HFF-Myc (cell line): ENCODE data around the gene SLC26A1.

Experiments
- DNase-seq: peaks from one replicate; pipeline ENCODE4 v3.0.0-alpha.2; 2011; ENCODE audit warnings: low read depth; ENCODE audit errors: extremely low read depth
- H3K4me3 ChIP-seq: replicated peaks from 2 replicates; pipeline ENCODE4 v1.5.1; 2011; ENCODE audit warnings: low read depth, mild to moderate bottlenecking, control low read depth, low read length
- TF ChIP-seq, protein P1 (sequence below): IDR thresholded peaks from 2 replicates; pipeline ENCODE4 v1.5.1; 2012; ENCODE audit warnings: mild to moderate bottlenecking, low read depth, low read length, control low read depth; ENCODE audit errors: missing control alignments

The SLC26A1 gene

DNA sequence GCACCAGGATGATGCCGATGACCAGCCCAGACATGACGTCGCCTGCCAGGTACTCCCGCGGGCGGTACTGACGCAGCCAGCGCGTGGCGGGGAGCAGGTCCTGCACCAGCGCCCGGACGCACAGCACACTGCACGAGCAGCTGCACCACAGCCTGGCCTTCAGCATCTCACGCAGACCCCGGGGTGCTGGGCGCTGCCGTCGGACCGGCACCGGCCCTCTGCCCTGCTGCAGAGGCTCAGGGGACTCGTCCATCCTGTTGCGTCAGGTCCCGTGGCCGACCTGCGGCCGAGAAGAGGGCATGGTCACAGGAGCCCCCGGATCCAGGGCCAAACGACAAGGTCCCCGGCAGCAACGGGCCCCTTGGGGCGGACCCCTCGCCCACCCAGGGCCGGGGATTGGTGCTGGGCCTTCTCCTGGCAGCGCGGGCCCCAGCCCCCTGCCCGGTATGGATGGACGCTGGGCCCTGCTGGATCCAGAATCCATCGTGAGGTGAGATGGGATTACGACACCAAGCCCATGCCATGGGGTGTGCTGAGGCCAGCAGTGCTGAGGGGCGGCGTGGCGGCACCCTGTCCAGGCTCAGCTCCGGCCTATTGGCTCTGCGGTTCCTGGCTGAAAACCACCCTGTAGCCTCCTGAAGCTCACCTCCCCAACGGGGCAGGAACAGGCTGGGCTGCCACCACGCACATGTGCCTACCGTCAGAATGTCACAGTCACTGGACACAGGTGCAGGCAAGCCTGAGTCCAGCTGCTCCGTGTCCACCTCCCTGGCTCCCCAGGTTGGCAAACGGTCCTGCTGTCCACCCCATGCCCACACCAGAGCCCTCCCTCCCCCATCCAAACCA is 1.5 kb downstream of the SLC26A1 start:
- TF ChIP-seq, protein P1, sequence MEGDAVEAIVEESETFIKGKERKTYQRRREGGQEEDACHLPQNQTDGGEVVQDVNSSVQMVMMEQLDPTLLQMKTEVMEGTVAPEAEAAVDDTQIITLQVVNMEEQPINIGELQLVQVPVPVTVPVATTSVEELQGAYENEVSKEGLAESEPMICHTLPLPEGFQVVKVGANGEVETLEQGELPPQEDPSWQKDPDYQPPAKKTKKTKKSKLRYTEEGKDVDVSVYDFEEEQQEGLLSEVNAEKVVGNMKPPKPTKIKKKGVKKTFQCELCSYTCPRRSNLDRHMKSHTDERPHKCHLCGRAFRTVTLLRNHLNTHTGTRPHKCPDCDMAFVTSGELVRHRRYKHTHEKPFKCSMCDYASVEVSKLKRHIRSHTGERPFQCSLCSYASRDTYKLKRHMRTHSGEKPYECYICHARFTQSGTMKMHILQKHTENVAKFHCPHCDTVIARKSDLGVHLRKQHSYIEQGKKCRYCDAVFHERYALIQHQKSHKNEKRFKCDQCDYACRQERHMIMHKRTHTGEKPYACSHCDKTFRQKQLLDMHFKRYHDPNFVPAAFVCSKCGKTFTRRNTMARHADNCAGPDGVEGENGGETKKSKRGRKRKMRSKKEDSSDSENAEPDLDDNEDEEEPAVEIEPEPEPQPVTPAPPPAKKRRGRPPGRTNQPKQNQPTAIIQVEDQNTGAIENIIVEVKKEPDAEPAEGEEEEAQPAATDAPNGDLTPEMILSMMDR: no peak
- H3K4me3 ChIP-seq: no peak overlapping the region
- no peak for DNase-seq

DNA sequence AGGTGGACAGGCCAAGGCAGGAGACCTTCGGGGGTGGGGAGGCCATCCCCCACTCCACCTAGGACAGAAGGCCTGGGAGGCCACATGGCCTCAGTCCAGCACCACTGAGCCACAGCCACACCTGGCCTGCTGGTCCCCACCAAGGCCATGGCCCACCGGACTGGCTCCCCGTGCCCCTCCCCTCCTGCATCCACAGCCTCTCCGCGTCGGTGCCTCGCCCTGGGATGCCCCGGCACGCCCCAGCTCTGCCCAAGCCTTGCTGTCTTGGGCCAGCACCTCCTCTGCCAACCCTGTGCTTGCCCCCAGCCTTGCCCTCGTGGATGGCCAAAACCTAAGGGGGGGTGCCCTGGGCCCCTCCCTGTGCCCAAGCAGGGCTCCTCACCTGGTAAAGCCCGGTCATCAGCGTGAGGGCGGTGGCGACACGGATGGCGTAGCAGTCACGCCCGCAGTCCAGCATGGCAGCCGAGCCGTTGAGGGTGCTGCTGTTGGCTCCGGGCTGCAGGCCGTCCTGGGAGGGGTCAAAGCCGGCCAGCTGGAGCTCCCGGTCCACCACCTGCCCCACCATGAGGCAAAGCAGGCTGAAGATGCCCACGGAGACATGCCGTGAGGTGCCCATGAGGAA is 2.3 kb downstream of the SLC26A1 start:
- TF ChIP-seq, protein P1: no peak
- no peak overlapping the region for H3K4me3 ChIP-seq
- no peak for DNase-seq

DNA sequence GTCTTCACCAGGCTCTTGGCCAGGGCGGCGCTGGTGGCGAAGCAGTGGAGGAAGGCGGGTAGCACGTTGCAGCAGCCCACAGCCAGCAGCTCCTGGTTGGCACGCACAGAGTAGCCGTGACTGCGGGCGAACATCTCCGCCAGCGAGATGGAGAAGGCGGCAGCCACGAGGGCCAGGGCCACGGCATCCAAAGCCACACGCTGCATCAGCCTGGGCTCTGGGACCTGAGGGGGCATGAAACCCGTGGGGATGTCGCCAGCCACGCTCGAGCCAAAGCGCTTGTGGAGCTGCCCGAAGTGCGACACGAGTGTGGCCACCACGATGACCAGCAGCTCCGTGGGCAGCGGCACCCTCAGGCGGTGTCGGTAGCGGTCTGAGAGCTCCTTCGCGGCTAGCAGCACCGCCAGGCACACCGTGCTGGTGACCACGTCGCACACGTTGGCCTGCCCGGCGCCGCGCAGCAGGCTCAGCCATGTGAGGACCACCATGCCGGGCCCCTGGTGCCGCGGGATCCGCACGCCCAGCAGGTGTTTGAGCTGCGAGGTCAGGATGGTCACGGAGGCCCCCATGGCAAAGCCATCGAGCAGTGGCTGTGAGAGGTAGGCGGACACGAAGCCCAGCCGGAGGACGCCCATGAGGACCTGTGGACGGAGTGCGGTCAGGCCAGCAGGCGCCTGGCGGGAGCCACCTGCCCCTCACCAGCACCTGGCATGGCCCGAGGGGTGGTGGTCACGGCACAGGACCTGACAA is 3.3 kb downstream of the SLC26A1 start:
- no peak overlapping the region for H3K4me3 ChIP-seq
- TF ChIP-seq, protein P1: no peak
- DNase-seq: no peak

DNA sequence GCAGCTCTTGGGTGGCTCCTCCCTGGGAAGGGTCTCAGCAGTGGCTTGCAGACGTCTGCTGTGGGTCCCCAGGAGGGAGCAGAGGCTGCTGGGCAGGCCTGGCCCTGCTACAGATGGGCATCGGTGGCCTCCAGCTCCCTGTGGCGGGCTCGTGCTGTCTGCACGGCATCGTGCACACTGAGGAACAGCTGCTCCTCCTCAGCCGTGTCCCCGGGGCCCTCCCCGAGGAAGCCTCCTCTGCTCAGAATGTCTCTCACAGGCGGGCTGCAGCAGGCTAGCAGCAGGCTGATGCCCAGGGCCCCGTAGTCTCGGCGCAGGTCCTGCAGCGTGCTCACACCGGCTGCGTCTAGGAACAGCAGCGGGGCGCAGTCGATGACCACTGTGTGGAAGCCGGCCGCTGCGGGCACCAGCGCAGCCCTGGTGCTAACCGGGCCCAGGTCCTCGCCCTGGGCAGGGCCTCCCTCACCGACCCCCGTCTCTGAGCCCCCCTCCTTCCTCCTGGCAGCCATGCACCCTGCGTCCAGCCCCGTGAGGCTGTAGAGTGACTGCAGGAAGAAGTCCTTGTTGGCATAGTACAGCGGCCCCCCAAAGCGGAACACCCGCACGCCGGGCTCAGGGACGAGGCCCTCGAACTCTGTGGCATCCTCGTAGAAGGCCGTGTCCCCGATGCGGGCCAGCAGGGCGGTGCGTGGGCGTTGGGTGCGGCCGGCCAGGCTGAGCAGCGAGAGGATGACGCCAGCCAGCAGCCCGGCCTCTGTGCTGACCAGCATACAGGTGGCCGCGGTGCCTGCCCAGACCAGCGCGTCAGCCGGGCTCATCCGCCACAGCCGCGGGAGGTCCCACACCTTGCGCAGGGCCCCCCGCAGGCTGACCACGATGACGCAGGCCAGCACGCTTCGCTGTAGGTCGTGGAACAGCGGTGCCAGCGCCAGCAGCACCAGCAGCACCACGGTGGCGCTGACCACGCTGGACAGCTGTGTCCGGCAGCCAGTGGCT is 4.2 kb downstream of the SLC26A1 start:
- H3K4me3 ChIP-seq: no peak overlapping the region
- TF ChIP-seq, protein P1: no peak
- DNase-seq: no peak

DNA sequence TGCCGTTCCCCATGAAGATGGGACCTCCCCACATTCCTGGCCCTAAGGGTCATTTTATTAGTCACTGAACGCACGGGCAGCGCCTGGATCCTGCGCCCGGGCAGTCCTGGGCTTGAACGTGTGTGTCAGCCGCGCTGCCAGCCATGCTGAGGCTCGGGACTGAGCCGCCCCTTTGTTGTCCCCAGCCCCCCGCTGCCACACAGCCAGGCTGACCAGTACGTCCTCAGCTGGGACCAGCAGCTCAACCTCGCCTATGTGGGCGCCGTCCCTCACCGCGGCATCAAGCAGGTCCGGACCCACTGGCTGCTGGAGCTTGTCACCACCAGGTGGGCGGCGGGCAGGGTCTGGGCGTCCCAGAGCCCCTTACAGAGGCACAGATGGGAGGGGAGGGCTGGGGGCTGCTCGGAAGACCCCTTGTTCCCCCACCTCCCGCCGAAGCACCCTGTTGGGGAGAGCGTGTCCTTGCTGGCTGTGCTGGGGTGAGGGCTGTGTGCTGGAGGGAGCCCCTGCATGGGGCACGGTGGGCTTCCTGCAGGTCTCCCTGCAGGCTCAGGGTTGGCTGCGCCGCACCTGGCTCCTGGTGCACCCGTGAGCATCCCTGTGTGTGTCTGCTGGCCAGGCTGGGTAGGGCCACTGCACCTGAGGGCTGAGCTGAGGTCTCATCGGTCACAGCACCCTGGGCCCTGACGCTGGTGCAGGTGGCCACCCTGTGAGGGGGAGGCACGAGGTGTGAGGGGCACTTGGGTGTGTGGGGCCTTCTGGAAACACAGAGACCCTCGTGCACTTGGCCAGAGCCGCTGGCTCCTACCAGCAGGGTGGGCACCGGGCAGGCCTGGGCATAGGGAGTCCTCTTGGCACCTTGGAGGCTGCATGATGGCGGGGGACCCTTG is 5.3 kb downstream of the SLC26A1 start:
- H3K4me3 ChIP-seq: peak overlapping the region; percentile 53
- TF ChIP-seq, protein P1: no peak
- no peak for DNase-seq
